HG03460 (cell line): ENCODE results near the gene HELZ.
A peak's percentile ranks its signal among the peaks of the same experiment; 100 is the strongest.
"Not testable (repeated sequence)": the region's sequence is repeated elsewhere in the genome, so short reads cannot be mapped to it uniquely, and the experiment has no call there.

ENCODE experiments used
- ATAC-seq: cut with Tn5 transposase; IDR thresholded peaks from one replicate; pipeline ENCODE4 v1.9.1; 2021; ENCODE audit not compliant: unreplicated experiment

The HELZ gene

DNA sequence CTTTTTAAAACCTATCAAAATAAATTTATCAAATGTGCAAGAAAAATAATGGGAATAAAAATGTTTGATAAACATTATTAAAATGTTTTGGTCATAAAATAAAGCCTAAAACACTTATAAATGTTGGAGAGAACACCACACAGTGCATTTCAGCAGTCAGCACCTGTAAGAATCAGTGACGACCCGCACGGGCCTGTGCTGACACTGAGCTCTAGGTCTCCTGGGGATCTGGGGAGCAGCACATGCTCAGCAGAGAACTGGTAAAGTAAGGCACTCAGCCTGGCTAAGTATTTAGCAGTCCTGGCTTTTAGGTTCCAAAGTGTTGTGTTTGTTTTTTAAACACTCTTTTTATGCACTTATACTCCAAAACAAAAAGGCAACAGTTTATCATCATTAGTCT, 46.9 kb downstream of the HELZ start:
- ATAC-seq = no peak

DNA sequence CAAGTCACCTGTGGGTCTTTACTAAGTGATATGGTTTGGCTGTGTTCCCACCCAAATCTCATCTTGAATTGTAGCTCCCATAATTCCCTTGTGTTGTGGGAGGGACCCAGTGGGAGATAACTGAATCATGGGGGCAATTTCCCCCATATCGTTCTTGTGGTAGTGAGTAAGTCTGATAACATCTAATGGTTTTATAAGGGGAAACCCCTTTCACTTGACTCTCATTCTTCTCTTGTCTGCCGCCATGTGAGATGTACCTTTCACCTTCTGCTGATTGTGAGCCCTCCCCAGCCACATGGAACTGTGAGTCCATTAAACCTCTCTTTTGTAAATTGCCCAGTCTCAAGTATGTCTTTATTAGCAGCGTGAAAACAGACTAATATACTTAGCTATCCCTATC, 48.0 kb downstream of the HELZ start:
- ATAC-seq = not testable (repeated sequence)

DNA sequence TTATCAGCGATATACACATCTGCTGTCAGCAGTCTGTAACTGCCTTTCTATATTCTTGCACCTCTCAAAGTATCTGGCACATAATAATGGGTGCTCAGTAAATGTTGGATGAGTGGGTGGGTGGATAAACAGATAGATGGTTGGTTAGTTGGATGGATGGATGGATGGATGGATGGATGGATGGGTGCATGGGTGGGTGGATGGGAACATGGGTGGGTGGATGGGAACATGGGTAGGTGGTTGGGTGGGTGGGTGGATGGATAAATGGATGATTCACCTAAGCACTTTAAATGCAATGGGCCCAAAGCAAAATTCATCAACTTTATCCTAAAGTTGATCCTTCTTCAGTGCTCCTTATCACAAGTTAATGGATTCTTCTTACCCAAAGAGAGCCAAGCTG, 48.6 kb downstream of the HELZ start:
- ATAC-seq = no peak

DNA sequence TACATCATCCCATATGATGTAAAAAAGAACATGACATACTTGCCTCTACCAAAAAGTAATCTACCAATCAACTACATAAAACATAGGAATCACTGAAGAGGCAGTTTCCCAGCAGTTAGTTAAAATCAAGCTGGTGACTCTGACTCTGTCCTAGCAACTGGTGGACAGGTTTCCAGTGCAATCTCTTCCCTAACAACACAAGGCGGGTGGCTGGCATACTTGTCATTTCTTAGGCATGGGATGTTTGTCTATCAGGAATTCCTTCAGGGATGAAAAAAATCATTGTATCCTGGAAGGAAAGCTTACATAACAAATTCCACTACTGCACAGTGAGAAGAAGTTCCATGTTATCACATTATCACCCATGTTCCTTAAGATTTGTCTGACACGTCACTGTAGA, 50.9 kb downstream of the HELZ start:
- ATAC-seq = no peak

DNA sequence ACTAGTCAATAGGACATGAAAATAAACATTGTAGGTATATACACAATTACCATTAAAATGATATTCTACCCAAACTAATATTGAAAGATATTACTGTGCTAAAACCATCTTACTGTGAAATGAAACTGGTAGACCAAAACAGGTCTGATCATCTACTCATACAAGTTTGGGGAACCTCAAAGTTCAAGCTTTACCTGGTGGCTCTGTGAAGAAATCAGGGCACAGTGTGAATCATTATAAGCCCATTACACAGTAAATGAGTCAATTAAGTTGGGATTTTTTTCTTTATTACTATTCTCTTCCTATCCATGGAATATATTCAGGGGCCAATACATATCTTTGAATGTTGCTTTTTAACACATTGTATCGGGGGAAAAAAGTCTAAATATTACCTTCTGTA, 57.1 kb downstream of the HELZ start:
- ATAC-seq = no peak

DNA sequence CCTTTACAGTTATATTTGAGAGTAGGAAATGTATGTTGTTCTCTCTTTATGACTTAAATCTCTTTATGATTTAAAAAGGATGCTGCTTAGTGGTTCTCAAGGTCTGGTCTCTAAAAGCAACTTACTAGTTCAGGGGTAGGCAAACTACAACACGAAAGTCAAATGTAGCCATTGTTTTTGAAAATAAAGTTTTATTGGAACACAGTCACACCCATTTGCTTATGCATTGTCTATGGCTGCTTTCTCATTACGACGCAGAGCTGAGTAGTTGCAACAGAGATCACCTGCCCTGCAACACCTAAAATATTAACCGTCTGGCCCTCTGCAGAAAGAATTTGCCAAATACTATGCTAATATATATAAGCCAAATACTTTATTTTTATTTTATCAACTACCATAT, 58.2 kb downstream of the HELZ start:
- ATAC-seq = no peak

DNA sequence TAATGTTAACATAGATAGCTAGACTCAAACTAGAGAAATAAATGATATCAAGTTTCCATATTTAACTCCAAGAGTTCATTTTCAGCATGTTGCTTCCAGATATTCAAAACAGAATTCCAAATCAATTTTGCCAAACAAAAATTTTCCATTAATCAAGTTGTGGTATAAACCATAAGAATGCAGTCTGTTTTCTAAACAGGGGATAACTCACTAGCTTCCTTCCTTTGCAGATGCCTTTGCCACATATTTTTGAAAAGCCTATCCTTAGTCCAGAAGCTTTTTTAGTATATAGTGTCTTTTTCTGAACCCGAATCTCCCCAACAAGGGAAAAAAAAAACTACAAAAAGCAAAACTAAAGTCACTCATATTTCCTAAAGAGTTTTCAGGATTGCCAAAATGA, 61.5 kb downstream of the HELZ start:
- no peak for ATAC-seq

DNA sequence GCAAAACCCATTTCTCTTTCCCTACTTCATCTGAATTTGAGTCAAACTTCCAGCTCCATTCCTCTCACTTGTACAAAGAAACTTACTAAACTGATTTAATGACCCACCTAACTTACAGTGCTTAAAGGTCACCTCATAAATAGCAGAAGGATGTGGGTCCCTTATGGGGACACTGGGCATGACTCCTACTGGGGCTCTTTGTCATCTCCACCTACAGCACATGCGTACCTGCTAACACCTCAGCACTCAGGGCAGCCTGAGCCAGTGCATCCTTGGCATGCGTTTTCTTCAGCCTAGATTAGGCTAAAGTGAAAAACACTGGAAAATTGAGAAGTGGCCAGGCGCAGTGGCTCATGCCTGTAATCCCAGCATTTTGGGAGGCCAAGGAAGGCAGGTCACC, 63.2 kb downstream of the HELZ start:
- ATAC-seq = no peak

DNA sequence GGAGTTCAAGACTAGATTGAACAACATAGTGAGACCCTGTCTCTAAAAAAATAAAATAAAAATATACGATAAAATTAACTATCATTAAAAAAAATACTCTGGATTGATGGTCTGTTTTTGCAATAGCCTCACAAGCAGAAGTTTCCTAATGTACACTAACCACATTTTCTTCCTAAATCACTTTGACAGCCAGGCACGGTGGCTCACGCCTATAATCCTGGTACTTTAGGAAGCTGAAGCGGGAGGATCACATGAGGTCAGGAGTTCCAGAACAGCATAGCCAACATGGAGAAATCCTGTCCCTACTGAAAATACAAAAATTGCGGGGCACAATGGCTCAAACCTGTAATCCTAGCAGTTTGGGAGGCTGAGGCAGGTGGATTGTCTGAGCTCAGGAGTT, 64.7 kb downstream of the HELZ start:
- ATAC-seq = no peak

DNA sequence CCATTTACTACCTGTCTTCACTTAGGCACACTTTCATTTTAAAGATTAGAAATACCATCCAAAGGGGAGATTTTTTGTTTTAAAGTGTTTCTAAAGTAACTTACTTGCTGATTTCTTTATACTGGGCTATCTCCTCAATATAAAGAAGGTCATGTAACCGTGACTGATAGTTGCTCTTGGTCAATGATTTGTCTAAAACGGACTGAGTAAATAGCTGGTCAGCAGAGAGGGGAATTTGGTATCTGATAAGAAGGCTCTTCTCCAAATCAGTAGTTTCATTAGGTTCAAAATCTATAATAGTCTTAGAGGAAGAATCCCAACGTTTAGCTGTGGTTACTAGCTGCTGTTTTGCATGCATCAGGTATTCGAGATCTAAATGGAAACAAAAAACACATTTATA, 66.4 kb downstream of the HELZ start:
- ATAC-seq = no peak

DNA sequence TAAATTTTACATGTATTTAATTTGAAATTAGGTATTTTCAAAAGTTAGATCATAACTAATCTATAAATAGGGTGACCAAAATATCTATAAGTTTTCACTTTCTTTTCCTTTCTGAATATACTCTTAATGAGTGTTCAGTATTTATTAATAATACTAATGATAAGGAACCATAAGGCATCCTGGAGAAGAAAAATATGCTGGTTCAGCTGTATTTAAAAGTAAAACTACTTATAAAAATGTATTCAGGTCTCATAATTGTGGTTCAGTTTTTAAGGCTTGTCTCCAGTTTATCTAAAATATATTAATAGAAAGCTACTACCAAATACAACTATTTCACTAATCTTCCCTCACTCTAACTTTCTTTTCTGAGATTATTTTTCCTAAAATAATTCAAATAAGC, 67.3 kb downstream of the HELZ start:
- ATAC-seq = no peak

DNA sequence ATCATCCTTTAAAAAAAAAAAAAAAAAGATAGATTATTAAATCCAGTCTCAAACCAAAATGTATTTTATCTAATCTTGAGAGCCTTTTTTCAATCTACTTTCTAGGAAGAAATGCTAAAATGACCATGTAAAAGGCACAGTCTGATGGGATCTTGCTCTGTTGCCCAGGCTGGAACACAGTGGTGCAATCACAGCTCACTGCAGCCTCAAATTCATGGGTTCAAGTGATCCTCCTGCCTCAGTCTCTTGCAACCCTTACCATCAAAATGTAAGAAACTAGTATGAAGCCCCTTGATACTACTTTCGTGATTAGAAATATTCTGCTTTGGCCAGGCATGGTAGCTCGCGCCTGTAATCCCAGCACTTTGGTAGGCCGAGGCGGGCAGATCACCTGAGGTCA, 70.8 kb downstream of the HELZ start:
- ATAC-seq = no peak

DNA sequence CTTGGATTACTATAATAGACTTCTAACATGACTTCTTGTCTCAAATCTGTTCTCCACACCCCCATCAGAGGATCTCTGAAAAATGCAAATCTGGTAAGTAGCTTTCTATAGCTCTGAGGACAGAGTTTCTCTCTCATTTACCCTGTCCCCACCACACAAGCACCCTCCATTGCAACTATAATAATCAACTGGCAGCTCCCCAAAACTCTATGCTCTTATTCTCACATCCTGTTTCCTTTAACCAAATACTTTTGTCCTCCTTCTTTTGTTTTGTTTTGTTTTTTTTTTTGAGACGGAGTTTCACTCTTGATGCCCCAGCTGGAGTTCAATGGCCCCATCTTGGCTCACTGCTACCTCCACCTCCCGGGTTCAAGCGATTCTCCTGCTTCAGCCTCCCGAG, 73.4 kb downstream of the HELZ start:
- peak; percentile 96 for ATAC-seq

DNA sequence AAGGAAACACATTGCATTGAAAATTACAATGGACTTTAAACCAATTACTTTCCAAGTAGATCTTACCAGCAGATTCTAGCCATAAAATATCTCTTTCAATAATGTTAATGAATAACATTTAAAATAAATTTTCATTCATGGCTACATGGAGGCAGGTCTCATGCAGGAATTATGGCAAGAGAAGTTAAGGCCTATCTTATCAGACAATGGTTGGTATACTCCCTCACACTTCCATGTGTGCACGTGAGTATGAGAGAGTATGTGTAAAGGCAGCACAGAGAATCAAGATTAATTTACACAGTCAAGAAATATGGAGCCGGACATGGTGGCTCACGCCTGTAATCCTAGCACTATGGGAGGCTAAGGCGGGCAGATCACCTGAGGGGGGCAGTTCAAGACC, 76.5 kb downstream of the HELZ start:
- ATAC-seq = no peak

DNA sequence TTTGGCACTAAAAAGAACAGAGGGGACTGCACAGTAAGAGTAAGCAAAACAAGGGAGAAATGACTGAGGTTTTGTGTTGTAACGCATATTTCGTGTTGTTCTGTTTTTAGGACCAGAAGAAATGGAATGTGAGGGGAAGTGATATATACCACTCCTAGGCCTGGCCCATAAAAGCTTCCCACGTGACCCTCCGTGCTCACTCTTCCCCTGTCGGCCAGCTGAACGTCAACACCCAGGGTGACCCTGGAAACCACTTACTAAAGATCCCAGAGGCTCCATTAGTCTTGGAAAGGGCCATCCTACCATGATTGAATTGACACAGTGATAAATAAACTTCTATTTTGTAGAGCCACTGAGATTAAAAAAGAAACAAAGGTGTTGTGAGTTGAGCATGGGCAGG, 79.8 kb downstream of the HELZ start:
- no peak for ATAC-seq

DNA sequence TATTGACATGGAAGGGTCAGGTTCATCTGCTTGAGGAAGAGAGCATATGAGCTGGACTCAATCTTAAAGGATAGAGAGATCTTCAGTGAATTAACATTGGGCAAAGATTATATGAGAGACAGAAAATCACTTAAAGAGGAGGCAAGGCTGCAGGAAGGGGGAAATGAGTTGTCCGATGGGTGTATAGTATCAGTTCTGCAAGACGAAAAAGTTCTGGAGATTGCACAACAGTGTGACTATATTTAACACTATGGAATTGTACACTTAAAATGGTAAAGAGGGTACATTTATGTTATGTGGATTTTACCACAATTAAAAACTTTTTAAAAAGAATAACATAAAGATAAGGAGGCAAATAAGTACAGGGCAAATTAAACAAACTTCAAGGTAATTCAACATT, 80.7 kb downstream of the HELZ start:
- no peak for ATAC-seq

DNA sequence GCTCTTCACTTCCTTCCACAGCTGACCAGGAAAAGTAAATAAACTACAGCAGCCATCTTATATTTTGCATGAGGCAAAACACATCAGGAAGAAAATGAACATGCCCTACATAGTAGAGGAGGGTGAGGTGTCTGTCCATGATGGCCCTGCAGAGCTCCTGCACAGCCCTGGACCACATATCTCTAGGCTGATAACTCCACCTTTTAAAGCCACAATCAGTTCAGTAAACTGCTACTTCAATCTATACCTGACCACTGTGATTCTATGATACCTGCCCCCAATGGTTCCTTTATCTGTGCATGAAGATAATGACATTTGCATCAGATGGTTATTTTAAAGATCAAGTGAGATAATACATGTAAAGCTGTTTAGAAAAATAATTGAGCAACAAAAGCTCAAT, 82.2 kb downstream of the HELZ start:
- no peak for ATAC-seq

DNA sequence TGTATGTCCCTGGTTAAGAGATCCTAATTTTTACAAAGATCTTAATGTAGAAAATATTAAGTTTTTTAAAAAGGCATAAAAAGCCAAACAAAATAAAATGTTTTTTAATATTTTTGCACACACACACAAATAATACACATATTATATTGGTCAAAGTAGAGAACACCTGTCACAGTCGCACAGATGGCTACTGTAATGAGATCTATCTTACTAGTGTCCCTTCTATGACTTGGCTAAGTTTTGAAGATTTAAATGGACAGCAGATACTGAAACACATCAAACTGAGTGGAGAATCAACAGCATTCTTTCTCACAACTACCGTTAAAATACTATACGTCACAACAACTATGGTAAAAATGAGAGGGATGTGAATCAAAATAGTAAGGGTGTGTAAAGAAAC, 83.4 kb downstream of the HELZ start:
- ATAC-seq = no peak

DNA sequence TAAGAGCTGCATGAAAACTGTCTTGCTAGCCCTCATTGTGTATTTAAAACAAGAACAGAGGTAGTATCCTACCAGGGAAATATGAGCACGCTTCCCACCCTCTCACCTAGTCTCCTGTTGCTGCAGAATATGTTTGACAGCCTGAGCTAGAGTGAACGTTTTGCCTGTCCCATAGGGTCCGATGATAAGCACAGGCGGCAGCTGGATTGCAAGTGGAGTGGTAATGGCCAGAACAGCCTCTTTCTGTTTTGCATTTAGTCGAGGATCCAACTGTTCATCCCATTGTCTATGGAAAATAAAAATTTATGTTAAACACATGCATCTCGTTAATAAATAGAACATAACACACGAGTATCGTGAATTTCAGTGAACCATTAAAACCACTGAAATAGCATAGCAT, 84.2 kb downstream of the HELZ start:
- ATAC-seq = no peak

DNA sequence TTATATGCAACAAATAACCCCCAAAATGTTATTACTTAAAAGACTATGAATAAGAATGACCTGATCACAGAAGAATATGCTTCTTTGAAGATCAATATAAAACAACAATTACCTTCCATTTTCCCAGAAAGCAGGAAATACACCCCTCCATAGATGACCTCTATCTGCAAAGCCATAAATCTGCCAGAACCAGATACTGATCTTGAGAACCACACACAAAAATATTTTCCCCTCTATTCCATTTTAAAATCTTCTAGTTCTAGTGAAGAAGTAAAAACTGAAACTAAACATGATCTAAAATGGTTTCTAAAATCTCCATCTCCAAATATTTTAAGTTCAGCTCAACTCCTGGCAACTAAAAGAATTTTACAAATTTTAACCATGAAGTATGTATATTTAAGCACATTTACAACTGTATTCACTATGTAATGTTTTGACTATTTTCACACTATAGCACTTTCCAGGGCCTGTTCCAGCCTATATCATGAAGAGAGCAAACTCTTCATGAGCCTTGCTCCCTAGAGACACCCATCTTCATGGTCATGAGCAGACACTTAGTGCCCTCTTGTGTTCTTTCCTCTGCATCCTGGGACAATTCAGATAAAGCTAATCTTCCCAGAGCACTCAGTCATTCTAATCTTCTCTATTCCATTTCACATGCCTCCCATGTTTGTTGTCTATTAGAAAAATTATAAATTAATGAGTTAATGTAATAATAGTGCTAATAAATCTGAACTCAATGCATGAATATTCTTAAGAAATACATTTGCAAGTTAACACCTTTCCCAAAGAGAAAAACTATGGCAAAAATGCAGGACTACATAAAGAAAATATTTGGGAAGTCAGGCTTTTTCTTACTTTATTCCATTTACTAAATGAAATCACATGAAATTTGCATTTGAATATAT, 87.0 kb downstream of the HELZ start:
- no peak for ATAC-seq

DNA sequence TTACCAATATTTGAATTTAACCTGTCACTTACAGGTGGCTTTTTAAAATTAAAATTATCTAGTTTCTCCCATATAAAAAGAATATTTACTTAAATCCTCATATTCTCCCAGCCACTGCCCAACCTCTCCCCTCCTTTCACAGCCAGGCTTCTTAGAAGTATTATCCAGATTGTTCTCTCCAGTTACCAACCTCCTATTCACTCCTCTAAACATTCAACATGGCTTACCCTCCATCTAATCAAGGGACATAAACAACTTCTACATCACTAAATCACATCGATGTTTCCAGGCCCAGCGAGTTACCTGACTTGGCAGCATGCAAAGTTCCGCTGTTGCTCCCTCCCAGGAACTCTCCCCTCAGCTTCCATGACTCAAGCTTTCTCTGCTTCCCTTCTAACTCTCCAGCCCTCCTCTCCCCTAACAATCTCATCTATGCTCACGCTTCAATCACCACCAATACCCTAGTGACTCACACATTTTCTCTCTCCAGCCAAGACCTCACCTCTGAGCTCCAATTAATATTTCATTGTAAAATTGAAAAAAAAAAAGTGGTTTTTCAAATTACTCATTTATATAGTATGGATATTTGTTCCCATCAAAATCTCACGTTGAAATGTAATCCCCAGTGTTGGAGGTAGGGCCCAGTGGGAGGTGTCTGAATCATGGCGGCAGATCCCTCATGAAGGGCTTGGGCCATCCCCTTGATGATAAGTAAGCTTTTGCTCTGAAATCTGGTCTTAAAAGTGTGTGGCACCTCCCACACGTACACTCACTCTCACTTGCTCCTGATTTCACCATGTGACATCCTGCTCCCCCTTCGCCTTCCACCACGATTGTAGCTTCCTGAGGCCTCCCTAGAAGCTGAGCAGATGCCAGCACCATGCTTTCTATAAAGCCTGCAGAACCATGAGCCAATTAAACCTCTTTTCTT, 88.5 kb downstream of the HELZ start:
- ATAC-seq = no peak

DNA sequence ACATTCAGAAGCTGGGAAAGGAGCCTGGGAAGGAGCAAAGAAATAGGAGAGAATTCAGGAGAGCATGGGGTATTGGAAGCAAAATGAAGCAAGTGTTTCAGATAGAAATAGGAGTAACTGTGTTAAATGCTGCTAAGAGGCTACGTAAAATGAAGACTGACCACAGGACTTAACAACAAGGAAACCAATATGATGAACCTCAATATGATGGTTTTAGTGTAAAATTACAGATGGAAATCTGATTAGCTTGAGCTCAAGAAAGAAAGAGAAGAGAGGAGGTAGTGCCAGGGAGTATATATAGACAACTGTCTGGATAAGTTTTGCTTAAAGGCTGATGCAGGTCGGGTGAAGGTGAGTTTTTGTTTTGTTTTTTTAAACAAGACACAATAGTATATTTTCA, 92.2 kb downstream of the HELZ start:
- ATAC-seq = no peak
